ENCODE results near the gene CEP170B.
A peak's percentile ranks its signal among the peaks of the same experiment; 100 is the strongest.

Gene CEP170B

GRCh38 chr14:104924421-104925213, 59.5 kb downstream of the CEP170B start, which contains the start of gene PLD4:
TSS of gene PLD4 (plus strand) at chr14:104924879. CDS start at chr14:104927141, 2,262 bp downstream.
- no peaks in the 10 kb centered on the region for H3K27me3 ChIP-seq (ENCODE audit: insufficient read depth, low read depth, severe bottlenecking)
- no peak for DNase-seq
- no peak within 1 kb of the TSS for H3K4me3 ChIP-seq (ENCODE audit: low read depth, low read length)
- H3K27ac ChIP-seq = no peak within 1 kb of the TSS
- TF ChIP-seq, protein P1, sequence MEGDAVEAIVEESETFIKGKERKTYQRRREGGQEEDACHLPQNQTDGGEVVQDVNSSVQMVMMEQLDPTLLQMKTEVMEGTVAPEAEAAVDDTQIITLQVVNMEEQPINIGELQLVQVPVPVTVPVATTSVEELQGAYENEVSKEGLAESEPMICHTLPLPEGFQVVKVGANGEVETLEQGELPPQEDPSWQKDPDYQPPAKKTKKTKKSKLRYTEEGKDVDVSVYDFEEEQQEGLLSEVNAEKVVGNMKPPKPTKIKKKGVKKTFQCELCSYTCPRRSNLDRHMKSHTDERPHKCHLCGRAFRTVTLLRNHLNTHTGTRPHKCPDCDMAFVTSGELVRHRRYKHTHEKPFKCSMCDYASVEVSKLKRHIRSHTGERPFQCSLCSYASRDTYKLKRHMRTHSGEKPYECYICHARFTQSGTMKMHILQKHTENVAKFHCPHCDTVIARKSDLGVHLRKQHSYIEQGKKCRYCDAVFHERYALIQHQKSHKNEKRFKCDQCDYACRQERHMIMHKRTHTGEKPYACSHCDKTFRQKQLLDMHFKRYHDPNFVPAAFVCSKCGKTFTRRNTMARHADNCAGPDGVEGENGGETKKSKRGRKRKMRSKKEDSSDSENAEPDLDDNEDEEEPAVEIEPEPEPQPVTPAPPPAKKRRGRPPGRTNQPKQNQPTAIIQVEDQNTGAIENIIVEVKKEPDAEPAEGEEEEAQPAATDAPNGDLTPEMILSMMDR (IDR thresholded peaks at IDR 0.05; ENCODE audit: low read depth, low read length) = no peak
- H3K36me3 ChIP-seq = no peaks in the 10 kb centered on the region
- peaks cover 7% of the 10 kb centered on the region for H3K9me3 ChIP-seq (ENCODE audit: severe bottlenecking)

- TF ChIP-seq, protein P1 (IDR thresholded peaks at IDR 0.05; ENCODE audit: low read depth, low read length) = no peak
- Histone ChIP-seq H3K4me3 (ENCODE audit: low read depth, low read length) (no peak overlapping the region), H3K36me3 (no peaks in the 10 kb centered on the region), H3K27ac (no peak overlapping the region), H3K9me3 (ENCODE audit: severe bottlenecking) (peaks cover 7% of the 10 kb centered on the region), H3K27me3 (ENCODE audit: insufficient read depth, low read depth, severe bottlenecking) (no peaks in the 10 kb centered on the region)
- DNase-seq = no peak
Measured at GRCh38 chr14:104925214-104925854, 60.3 kb downstream of the CEP170B start.

GRCh38 chr14:104925855-104926609, 61.0 kb downstream of the CEP170B start:
- DNase-seq = no peak
- no peaks in the 10 kb centered on the region for H3K36me3 ChIP-seq
- H3K9me3 ChIP-seq (ENCODE audit: severe bottlenecking) = peaks cover 7% of the 10 kb centered on the region
- TF ChIP-seq, protein P1 (IDR thresholded peaks at IDR 0.05; ENCODE audit: low read depth, low read length) = 0 out of 2 replicates have a peak, but pooled peaks have one; percentile 2
- H3K27ac ChIP-seq = no peak overlapping the region
- H3K4me3 ChIP-seq (ENCODE audit: low read depth, low read length) = no peak overlapping the region
- no peaks in the 10 kb centered on the region for H3K27me3 ChIP-seq (ENCODE audit: insufficient read depth, low read depth, severe bottlenecking)

DNA sequence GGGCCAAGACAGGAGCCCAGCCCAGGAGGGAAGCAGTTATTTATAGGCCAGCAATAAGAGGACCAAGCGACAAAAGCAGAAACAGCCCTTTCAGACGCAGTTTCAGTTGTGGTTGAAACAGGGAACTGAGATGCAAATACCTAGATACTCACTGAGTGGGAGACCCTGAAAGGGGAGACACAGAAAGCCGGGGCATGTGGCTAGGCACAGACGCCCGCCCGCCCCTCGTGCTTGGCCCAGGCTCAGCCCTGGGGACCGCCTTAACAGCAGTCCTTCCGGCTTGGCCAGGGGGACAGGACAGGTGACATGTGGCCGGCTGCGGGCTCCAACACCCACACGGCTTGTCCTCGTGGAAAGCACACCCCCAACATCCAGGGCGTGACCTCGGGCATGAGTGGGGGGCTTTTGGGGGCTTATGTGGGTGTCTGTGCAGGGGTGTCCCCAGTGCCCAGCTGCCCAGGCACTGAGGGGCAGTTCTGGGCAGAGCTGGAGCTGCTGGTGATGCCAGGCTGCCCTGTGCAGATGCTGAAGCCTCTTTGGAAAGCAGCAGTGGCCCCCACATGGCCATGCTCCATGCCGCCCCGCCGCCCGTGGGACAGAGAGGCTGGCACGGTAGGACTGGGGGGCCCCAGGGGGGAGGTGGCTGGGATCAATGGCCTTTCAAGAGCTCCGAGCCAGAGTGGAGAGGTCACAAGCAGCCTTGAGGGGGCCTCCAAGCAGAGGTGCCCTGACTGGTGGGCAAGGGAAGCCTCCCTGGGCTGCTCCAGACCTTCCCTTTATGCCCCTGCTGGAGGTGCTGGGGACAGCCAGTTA, 61.8 kb downstream of the CEP170B start:
- H3K36me3 ChIP-seq = no peaks in the 10 kb centered on the region
- H3K27ac ChIP-seq = no peak overlapping the region
- TF ChIP-seq, protein P1 (IDR thresholded peaks at IDR 0.05; ENCODE audit: low read depth, low read length) = 0 out of 2 replicates have a peak, but pooled peaks have one; percentile 11
- H3K4me3 ChIP-seq (ENCODE audit: low read depth, low read length) = no peak overlapping the region
- no peak for DNase-seq
- no peaks in the 10 kb centered on the region for H3K27me3 ChIP-seq (ENCODE audit: insufficient read depth, low read depth, severe bottlenecking)
- H3K9me3 ChIP-seq (ENCODE audit: severe bottlenecking) = peaks cover 7% of the 10 kb centered on the region

DNA sequence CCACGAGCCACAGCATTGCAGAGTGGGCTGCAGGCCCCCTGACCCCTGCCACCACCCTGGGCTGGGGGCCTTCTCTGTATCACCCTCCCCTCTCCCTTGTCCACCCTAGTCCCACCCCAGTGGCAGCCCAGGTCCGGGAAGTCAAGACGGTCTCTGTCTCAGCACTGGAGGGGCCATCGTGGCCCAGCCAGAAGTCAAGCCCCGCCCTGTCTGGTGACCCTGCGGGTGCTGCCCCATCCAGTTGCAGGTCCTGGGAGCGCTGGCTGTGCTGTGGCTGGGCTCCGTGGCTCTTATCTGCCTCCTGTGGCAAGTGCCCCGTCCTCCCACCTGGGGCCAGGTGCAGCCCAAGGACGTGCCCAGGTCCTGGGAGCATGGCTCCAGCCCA, 62.4 kb downstream of the CEP170B start:
- Histone ChIP-seq H3K27me3 (ENCODE audit: insufficient read depth, low read depth, severe bottlenecking) (no peaks in the 10 kb centered on the region), H3K36me3 (no peaks in the 10 kb centered on the region), H3K4me3 (ENCODE audit: low read depth, low read length) (no peak overlapping the region), H3K27ac (no peak overlapping the region), H3K9me3 (ENCODE audit: severe bottlenecking) (peaks cover 7% of the 10 kb centered on the region)
- TF ChIP-seq, protein P1 (IDR thresholded peaks at IDR 0.05; ENCODE audit: low read depth, low read length) = no peak
- no peak for DNase-seq

All from WERI-Rb-1 (cell line).